DOHH2 (cell line): ENCODE measurements around the gene DISC1.

ENCODE experiments used
- CTCF ChIP-seq: fragments of 200-600 bp; sonication (generic); IDR thresholded peaks from one replicate; pipeline ENCODE4 v1.5.1; 2014; ENCODE audit warnings: antibody characterized with exemption, mild to moderate bottlenecking, low read depth, low read length; ENCODE audit not compliant: poor library complexity, severe bottlenecking
- EZH2phosphoT487 ChIP-seq: fragments of 200-600 bp; sonication (generic); IDR thresholded peaks from 2 replicates; pipeline ENCODE4 v1.6.1; 2017; ENCODE audit warnings: borderline replicate concordance, mild to moderate bottlenecking, antibody characterized with exemption, low read length, moderate library complexity, mixed read lengths

GRCh38 chr1:231757101-231757404, 130.5 kb downstream of the DISC1 start:
- TF ChIP-seq CTCF (no peak), EZH2phosphoT487 (no peak)
